NT2/D1 (cell line): Measurements from ENCODE around the gene CDKN3.

Experiments used
- SUZ12 ChIP-seq: IDR thresholded peaks from 2 replicates; pipeline ENCODE4 v1.6.1; 2011; ENCODE audit not compliant: insufficient read length, insufficient read depth; ENCODE audit errors: extremely low read depth
- YY1 ChIP-seq: IDR thresholded peaks from 2 replicates; pipeline ENCODE4 v1.6.1; 2011; ENCODE audit not compliant: insufficient read length, insufficient read depth
- ZNF274 ChIP-seq: IDR thresholded peaks from 2 replicates; pipeline ENCODE4 v1.6.1; 2011; ENCODE audit warnings: mild to moderate bottlenecking, low read depth, low read length

GRCh38 chr14:54428527-54428926 lies 31.7 kb downstream of the CDKN3 start:
- no peak for TF ChIP-seq SUZ12
- no peak for TF ChIP-seq YY1
- TF ChIP-seq ZNF274: no peak
